Left hindlimb (tissue), 1 donor: ENCODE data around the gene NCF1.
"Not testable (repeated sequence)": the region's sequence is repeated elsewhere in the genome, so short reads cannot be mapped to it uniquely, and the experiment has no call there.

Source experiments
- DNase-seq: peaks from one replicate; pipeline ENCODE4 v3.0.0-alpha.2; 2018

Gene NCF1

GRCh38 chr7:74773760-74774750, at the start of gene NCF1:
Gene NCF1 (plus strand): TSS chr7:74774011. CDS start chr7:74774032, 21 bp downstream.
- DNase-seq, result not testable (repeated sequence)

- DNase-seq, result no peak
Measured at GRCh38 chr7:74725840-74726239, 48.0 kb upstream of the NCF1 start.

- no peak for DNase-seq
Measured at GRCh38 chr7:74726309-74727101, 47.3 kb upstream of the NCF1 start.

- not testable (repeated sequence) for DNase-seq
Measured at GRCh38 chr7:74728686-74729085, 45.1 kb upstream of the NCF1 start.

- DNase-seq, result not testable (repeated sequence)
Measured at GRCh38 chr7:74730186-74730585, 43.6 kb upstream of the NCF1 start.

GRCh38 chr7:74739974-74740703, 33.7 kb upstream of the NCF1 start:
- DNase-seq, result not testable (repeated sequence)

GRCh38 chr7:74743936-74744557, 29.8 kb upstream of the NCF1 start:
- DNase-seq, result not testable (repeated sequence)

GRCh38 chr7:74753921-74754482, 19.8 kb upstream of the NCF1 start:
- DNase-seq, result not testable (repeated sequence)

GRCh38 chr7:74756673-74757072, 17.1 kb upstream of the NCF1 start:
- DNase-seq, result not testable (repeated sequence)

- DNase-seq, result not testable (repeated sequence)
Measured at GRCh38 chr7:74758268-74758667, 15.5 kb upstream of the NCF1 start.

- DNase-seq, result not testable (repeated sequence)
Measured at GRCh38 chr7:74758982-74759381, 14.8 kb upstream of the NCF1 start.

GRCh38 chr7:74765205-74765918, 8.4 kb upstream of the NCF1 start:
- not testable (repeated sequence) for DNase-seq

- DNase-seq, result not testable (repeated sequence)
Measured at GRCh38 chr7:74766509-74766908, 7.3 kb upstream of the NCF1 start.

GRCh38 chr7:74766991-74767390, 6.8 kb upstream of the NCF1 start:
- peak; percentile 3 for DNase-seq

GRCh38 chr7:74770062-74770461, 3.7 kb upstream of the NCF1 start:
- DNase-seq, result not testable (repeated sequence)

GRCh38 chr7:74772093-74772492, 1.7 kb upstream of the NCF1 start:
- not testable (repeated sequence) for DNase-seq

GRCh38 chr7:74775111-74775510, 1.3 kb downstream of the NCF1 start:
- not testable (repeated sequence) for DNase-seq

- DNase-seq, result not testable (repeated sequence)
Measured at GRCh38 chr7:74779053-74779452, 5.2 kb downstream of the NCF1 start.

GRCh38 chr7:74781746-74782145, 7.9 kb downstream of the NCF1 start:
- not testable (repeated sequence) for DNase-seq

GRCh38 chr7:74783595-74783994, 9.8 kb downstream of the NCF1 start:
- DNase-seq, result not testable (repeated sequence)
